HG03025 (cell line): Measurements from ENCODE around the gene GALNT17.
"Not testable (repeated sequence)": the region's sequence is repeated elsewhere in the genome, so short reads cannot be mapped to it uniquely, and the experiment has no call there.

Experiments
- ATAC-seq: cut with Tn5 transposase; IDR thresholded peaks from one replicate; pipeline ENCODE4 v1.9.1; 2021; ENCODE audit warnings: mild to moderate bottlenecking, moderate library complexity; ENCODE audit not compliant: unreplicated experiment, low FRiP score

Gene GALNT17

GRCh38 chr7:71598553-71598952 is 466.6 kb downstream of the GALNT17 start:
- no peak for ATAC-seq

DNA sequence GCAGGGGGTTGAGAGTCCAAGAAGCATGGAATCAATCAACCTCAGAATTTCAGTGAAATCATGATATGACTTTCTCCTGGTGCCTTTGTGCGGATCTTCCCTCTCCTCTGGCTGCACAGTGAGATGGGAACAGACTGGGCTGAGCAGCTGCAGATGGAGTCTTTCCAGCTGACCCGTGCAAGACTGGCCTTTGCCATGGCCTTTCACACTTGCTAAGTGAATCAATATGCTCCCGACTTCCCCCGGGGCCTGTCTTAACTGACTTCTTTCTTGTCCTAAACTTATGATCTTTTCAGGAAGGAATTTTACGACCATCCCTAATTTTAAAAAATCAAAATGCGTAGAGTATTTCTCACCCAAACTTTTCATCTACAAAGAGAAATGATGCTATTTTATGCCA is 469.9 kb downstream of the GALNT17 start:
- ATAC-seq = no peak

DNA sequence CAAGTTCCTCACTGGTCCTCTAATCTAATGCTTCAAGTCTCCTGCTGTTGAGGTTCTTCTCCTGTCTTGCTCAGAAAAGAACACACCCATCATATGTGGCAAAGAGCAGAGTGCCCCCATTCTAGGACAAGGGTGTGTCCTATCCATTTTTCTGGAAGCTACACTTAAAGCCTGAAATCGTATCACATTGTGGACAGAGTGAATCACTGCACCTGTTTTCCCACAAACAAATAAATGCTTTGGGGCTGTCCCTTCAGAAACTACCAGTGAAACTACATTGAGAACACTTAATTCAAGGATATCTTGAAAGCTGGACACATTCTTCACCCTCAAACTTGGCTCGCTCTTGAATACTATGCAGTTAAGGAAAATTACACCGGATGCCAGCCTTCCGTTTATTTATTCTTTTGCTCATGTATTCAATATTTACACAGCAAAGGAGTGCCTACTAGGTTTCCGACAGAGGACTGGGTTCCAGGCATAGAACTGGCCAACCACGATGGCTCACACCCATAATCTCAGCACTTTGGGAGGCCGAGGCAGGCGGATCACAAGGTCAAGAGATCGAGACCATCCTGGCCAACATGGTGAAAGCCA is 473.0 kb downstream of the GALNT17 start:
- no peak for ATAC-seq

DNA sequence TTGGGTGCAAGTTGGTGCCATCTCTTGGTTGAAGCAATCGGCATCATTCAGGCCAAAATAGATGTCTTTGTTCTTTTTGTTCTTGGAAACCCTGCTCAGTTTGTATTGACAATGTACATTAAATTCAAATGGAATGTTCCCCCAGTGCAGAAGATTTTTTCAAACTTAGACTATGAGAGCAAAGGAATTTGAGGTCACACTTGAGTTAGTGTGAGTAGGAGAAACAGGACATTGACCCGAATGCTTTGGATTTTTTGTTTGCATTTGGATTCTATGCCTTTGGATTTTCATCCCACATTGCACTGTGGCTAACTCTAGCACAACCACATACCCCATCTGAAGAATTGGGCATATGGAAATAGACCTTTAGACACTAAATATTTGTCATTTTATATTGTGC is 480.0 kb downstream of the GALNT17 start:
- no peak for ATAC-seq

DNA sequence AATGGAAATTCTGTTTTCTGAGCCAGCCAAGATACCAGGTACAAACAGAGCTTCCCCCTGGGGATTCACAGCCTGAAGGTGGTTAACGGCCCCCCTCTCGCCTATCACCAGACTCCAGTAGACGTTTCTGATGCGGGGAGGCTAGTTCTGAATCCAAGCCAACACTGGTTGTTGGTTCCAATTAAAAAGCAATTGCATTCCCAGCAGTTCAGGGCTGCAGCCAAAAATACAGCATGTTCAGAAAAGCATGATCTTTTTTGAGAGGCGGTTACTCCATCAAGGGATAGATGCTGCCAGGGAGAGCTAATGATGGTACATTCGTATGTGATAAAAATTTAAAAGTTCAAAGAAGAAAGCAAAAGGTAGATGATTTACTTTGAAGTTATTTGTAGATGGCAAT is 481.0 kb downstream of the GALNT17 start:
- no peak for ATAC-seq

DNA sequence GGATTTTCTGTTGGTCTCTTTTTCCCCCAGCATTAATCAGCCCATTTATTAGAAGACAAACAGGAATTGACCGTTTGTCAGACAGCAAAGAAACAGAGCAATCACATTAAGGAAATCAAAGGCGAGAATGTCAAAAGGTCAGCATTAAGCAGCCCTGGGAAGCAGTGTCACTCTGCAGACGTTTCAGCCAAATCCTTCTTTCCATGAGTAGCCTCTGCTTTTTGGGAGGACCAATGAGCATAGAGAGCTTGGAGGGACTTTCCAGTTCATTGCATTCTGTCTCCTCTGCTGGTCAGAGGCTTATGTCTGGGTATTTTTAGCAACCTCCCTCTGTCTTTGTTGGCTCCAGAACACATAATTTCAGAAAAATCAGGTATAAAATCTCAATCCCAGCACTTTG is 481.4 kb downstream of the GALNT17 start:
- ATAC-seq = no peak

DNA sequence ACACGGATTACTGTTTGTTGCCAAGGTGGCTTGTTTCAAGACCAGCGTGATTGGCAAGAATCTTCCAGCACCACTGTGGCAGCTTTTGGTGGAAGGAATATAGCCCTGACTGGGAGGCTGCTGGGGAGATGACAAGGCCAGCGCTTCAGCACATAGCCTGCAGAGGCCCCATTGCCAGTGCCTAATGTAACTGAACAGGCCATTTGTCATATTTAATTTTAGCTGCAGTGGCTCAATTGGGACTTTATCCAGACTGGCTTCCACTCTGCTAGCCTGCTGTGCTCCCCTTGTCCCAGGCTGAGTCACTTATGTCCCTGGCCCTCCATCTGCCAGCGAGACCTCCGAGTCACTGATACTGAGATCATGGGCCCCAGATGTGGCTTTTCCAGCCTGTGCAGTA is 483.1 kb downstream of the GALNT17 start:
- ATAC-seq = no peak

DNA sequence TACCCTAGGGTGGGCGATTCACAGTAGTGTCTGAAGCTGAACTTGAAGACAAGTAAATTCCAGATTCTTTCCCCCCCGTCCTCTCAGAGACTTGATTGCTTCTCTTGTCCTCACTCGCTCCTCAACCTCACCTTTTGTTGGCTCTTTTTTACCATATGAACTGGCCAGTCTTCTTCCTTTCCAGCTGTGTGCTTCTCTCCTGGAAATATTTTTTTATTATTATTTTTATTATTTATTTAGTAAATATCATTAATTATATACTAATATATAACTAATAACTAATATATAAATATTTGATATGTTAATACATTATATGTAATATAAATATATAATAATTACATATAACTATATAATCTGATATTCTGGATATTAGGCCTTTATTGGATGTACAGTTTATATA is 484.3 kb downstream of the GALNT17 start:
- ATAC-seq = no peak

DNA sequence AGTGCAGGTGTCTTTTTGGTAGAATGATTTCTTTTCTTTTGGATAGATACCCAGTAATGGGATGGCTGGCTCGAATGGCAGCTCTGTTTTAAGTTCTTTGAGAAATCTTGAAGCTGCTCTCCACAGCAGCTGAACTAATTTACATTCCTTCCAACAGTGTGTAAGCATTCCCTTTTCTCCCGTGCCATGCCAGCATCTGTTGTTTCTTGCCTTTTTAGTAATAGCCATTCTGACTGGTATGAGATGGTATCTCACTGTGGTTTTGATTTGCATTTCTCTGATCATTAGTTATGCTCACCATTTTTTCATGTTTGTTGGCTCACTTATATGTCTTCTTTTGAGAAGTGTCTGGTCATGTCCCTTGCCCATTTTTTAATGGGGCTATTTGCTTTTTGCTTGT is 486.3 kb downstream of the GALNT17 start:
- no peak for ATAC-seq

GRCh38 chr7:71625545-71625944 is 493.6 kb downstream of the GALNT17 start:
- no peak for ATAC-seq

GRCh38 chr7:71626206-71626605 is 494.3 kb downstream of the GALNT17 start:
- ATAC-seq = no peak

GRCh38 chr7:71627651-71628050 is 495.7 kb downstream of the GALNT17 start:
- no peak for ATAC-seq

DNA sequence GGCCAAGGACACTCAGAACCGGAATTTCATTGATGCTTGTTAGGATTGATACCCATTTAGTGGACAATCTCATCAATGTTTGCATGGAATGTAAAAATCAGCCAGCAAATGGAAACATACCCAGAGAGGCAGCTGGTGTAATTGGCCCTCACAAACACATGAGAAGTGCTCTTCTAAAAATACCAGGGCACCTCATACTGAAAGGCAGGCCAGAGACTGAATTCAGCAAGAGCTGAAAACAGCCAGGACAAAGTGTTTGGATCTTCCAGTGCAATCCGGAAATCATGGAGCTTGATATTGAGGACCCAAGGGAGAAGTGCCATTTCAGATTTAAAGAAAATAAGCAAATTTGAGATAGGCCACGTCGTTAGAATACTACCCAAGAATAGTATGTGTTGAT is 498.6 kb downstream of the GALNT17 start:
- no peak for ATAC-seq

DNA sequence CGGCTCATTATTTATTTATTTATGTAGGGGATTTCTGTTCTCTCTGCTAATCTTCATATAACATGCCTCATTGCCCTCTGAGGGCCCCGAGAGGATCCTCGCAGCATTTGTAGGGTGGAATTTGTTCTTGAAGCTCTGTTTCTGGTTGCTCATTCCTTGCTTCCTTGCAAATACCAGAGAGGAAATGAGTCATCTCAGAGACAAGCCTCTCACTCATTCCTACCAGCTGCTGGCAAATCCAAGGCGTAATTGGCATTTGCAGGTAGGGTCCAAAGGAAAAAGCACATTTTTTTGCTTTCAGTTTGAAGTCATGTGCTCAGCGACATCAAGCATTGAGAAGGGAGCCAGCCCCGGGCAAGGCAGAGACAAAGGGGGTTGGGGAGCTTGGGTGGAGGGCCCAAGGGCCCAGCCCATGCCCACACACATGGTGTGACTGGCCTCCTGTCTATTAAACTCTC is 501.6 kb downstream of the GALNT17 start:
- no peak for ATAC-seq

GRCh38 chr7:71635849-71636248 is 503.9 kb downstream of the GALNT17 start:
- ATAC-seq = not testable (repeated sequence)

GRCh38 chr7:71636329-71636728 is 504.4 kb downstream of the GALNT17 start:
- ATAC-seq = no peak

- no peak for ATAC-seq
Observed at GRCh38 chr7:71637578-71637977, 505.6 kb downstream of the GALNT17 start.

- no peak for ATAC-seq
Observed at GRCh38 chr7:71638108-71638507, 506.2 kb downstream of the GALNT17 start.

GRCh38 chr7:71639382-71640085 is 507.6 kb downstream of the GALNT17 start:
- ATAC-seq = no peak

GRCh38 chr7:71643031-71643430 is 511.1 kb downstream of the GALNT17 start:
- not testable (repeated sequence) for ATAC-seq

GRCh38 chr7:71645836-71646235 is 513.9 kb downstream of the GALNT17 start:
- ATAC-seq = no peak

DNA sequence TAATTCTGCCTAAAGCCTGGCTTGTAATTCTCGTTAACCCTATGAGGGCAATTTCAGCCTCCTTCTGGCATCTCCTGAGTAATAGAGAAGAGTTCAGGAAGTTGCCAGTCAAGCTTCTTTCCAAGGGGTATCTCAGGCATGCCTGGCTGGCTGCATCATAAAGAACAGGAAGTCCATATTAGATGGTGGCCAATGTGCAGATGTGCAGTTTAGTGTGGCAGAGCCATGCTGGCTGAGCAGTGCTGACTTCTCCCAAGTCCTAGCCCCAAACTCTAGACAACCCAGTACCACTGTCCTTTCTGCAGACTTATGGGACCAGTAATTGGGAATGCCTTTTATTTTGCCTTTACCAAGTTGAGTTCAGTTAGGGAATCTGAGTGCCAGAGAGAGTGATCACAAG is 517.9 kb downstream of the GALNT17 start:
- ATAC-seq = no peak
